ENCODE measurements around the gene ZNF8. TPM values are rescaled to one million over a fixed set of nuclear protein-coding genes. Genes with fewer than 3 reads are reported as not detected.

The ZNF8 gene
- polyA plus RNA-seq, 1 donor from 2014 or later: 5.5 TPM

DNA sequence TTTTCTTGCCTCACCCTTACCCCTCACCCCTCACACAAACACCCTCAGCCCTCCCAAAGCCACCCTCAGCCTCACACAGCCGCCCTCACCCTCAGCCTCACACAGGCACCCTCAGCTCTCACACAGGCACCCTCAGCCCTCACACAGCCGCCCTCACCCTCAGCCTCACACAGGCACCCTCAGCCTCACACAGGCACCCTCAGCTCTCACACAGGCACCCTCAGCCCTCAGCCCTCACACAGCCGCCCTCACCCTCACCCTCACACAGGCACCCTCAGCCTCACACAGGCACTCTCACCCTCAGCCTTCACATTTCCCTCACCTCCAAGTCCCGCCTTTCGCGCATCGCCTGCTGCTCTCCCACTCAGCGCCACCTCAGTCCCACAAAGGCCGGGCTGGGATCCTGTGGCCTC, 47.8 kb downstream of the ZNF8 start:
- H3K9me3 ChIP-seq (ENCODE audit: low read length): no peaks in the 10 kb centered on the region
- H3K9ac ChIP-seq (ENCODE audit: low read length): peak overlapping the region; percentile 91
- no peaks in the 10 kb centered on the region for H4K20me1 ChIP-seq (ENCODE audit: insufficient read depth)
- peak overlapping the region; percentile 77 for H3K4me3 ChIP-seq (ENCODE audit: low read length)
- peak overlapping the region; percentile 95 for H3K4me2 ChIP-seq (ENCODE audit: low read length)
- no peaks in the 10 kb centered on the region for H3K27me3 ChIP-seq (ENCODE audit: insufficient read depth, low read depth, low read length)
- peak overlapping the region; percentile 71 for H2AFZ ChIP-seq (ENCODE audit: low read depth, low read length)
- no peak for TF ChIP-seq TAF1 (IDR thresholded peaks at IDR 0.05; ENCODE audit: low read depth)
- no peak for TF ChIP-seq REST (IDR thresholded peaks at IDR 0.05; ENCODE audit: borderline replicate concordance)
- no peak for TF ChIP-seq EP300 (conservative IDR thresholded peaks at IDR 0.05; ENCODE audit: poor library complexity, severe bottlenecking)
- no peak for TF ChIP-seq RAD21 (conservative IDR thresholded peaks at IDR 0.05)
- peak; percentile 89 for TF ChIP-seq POLR2AphosphoS5 (IDR thresholded peaks at IDR 0.05)
- no peak for TF ChIP-seq MXI1 (conservative IDR thresholded peaks at IDR 0.05; ENCODE audit: poor library complexity, severe bottlenecking)
- no peaks in the 10 kb centered on the region for H3K36me3 ChIP-seq (ENCODE audit: insufficient read depth, low read length)
- peaks cover 43% of the 10 kb centered on the region for H3K79me2 ChIP-seq (replicated peaks; ENCODE audit: insufficient read depth, low read length)
- no peaks in the 10 kb centered on the region for H3F3A ChIP-seq (ENCODE audit: insufficient read depth, low read length, poor library complexity, severe bottlenecking)
- peak overlapping the region; percentile 92 for H3K27ac ChIP-seq (ENCODE audit: low read length)
- H3K9me2 ChIP-seq (ENCODE audit: insufficient read depth, low read length): no peaks in the 10 kb centered on the region

- H3K79me2 ChIP-seq (replicated peaks; ENCODE audit: insufficient read depth, low read length): peaks cover 43% of the 10 kb centered on the region
Observed at GRCh38 chr19:58326914-58327726, 48.4 kb downstream of the ZNF8 start, which contains the start of gene ZSCAN22. TSS of gene ZSCAN22 (plus strand) at chr19:58326994. CDS start at chr19:58334803, 7,809 bp downstream.

More at GRCh38 chr19:58326914-58327726, 48.4 kb downstream of the ZNF8 start, which contains the start of gene ZSCAN22:
- Histone ChIP-seq H3K4me2 (ENCODE audit: low read length) (peak within 1 kb of the TSS; percentile 95), H3F3A (ENCODE audit: insufficient read depth, low read length, poor library complexity, severe bottlenecking) (no peaks in the 10 kb centered on the region), H3K27ac (ENCODE audit: low read length) (peak within 1 kb of the TSS; percentile 92), H3K9ac (ENCODE audit: low read length) (peak within 1 kb of the TSS; percentile 91), H2AFZ (ENCODE audit: low read depth, low read length) (peak within 1 kb of the TSS; percentile 71), H3K9me2 (ENCODE audit: insufficient read depth, low read length) (no peaks in the 10 kb centered on the region), H3K27me3 (ENCODE audit: insufficient read depth, low read depth, low read length) (no peaks in the 10 kb centered on the region), H3K4me3 (ENCODE audit: low read length) (peak within 1 kb of the TSS; percentile 77), H3K9me3 (ENCODE audit: low read length) (no peaks in the 10 kb centered on the region), H3K36me3 (ENCODE audit: insufficient read depth, low read length) (no peaks in the 10 kb centered on the region), H4K20me1 (ENCODE audit: insufficient read depth) (no peaks in the 10 kb centered on the region)
- TF ChIP-seq EZH2 (IDR thresholded peaks at IDR 0.05; ENCODE audit: borderline replicate concordance, insufficient read depth, low read length, poor library complexity, severe bottlenecking): no peak
- TF ChIP-seq EP300 (conservative IDR thresholded peaks at IDR 0.05; ENCODE audit: poor library complexity, severe bottlenecking): peak; percentile 59
- peak; percentile 29 for TF ChIP-seq CTCF (IDR thresholded peaks at IDR 0.05; ENCODE audit: poor library complexity, severe bottlenecking)
- peak; percentile 48 for TF ChIP-seq RAD21 (conservative IDR thresholded peaks at IDR 0.05)
- peak; percentile 49 for TF ChIP-seq REST (IDR thresholded peaks at IDR 0.05; ENCODE audit: borderline replicate concordance)
- TF ChIP-seq TAF1 (IDR thresholded peaks at IDR 0.05; ENCODE audit: low read depth): peak; percentile 80
- peak; percentile 41 for TF ChIP-seq SMC3 (conservative IDR thresholded peaks at IDR 0.05; ENCODE audit: poor library complexity)
- TF ChIP-seq MXI1 (conservative IDR thresholded peaks at IDR 0.05; ENCODE audit: poor library complexity, severe bottlenecking): peak; percentile 86
- peak; percentile 83 for TF ChIP-seq POLR2AphosphoS5 (IDR thresholded peaks at IDR 0.05)
